DMS153 treated with DMSO at 0.1 percent for 48 hours (cell line): ENCODE data around the gene GNAS.
"Not testable (repeated sequence)": the region's sequence is repeated elsewhere in the genome, so short reads cannot be mapped to it uniquely, and the experiment has no call there.

ENCODE experiments used
- DNase-seq: peaks from one replicate; lab custom pipeline; 2025; ENCODE audit not compliant: unreplicated experiment; lab: John Stamatoyannopoulos, UW

Gene GNAS

GRCh38 chr20:58852543-58853271, at the start of gene GNAS:
Gene GNAS (plus strand): TSS chr20:58852716.
- no peak for DNase-seq

DNA sequence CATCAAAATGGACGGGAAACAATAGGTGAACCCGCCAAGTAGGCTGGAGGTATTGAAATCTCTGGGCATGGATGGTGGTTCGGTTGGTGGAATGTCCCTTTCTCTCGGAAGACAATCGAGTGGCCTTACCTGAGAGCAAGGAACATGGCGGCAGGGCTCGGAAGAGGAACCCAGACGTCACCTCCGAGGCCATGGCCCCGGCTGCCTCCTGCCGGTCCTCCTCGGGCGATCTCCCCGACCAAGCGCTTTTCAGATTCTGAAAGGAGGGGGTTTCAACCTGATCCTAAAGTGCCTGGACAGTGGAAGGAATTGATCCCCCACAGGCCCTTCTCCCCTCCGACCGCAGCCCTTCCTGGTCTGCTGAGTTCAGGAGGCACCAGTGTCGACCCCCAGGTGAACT, 49.0 kb upstream of the GNAS start:
- no peak for DNase-seq

DNA sequence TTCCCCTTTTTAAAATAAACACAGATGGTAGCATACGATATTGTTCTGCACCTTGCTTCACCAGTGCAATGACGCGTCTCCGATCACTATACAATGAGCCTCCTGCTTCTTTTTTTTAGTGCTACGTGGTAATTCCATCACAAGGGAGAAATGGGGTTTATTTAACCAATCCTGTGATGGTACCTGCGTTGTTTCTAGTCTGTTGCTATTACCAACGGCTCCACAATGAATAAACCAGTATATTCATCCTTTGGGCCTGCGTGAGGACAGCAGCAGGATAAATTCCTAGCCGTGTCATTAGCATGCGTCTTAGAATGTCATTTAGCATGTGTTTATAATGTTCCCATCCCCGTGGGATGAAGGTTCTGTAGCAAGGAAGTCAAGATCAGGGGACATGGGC, 44.7 kb upstream of the GNAS start:
- DNase-seq: no peak

GRCh38 chr20:58808271-58809046, 44.1 kb upstream of the GNAS start:
- no peak for DNase-seq

DNA sequence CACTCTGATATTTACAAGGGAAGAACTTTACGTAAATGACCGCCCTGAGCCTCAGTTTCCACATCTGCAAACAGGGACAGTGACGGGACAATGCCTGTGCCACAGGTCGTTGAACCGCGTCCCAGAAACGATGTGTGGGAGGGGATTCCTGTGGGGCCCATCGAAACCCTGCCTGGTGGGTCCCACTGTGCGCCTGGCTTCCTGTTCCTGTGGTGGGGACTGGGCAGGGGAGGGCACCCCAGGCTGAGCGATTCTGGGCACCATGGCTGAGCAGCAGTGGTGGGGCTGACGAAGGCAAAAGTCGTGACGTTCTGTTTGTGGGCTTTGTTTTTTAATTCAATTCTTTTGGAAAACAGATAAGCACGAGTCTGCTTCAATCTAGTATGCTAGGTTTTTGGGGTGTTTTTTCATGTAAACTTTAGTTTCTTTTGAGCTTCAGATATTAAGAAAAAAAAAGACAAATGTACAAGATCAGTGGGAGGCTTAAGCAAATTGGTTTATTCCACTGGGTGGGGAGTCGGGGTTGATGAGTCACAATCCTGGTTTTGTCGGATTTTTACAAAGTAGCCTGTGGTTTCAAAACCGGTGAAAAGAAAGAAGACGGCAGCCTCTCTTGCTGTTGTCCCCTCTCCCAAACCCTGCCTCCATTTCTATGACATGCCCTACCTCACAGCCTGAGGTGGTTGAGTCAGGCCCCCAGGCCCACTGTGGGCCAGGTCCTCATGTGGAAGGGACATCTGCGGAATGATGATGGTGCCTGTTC, 42.2 kb upstream of the GNAS start:
- DNase-seq: no peak

DNA sequence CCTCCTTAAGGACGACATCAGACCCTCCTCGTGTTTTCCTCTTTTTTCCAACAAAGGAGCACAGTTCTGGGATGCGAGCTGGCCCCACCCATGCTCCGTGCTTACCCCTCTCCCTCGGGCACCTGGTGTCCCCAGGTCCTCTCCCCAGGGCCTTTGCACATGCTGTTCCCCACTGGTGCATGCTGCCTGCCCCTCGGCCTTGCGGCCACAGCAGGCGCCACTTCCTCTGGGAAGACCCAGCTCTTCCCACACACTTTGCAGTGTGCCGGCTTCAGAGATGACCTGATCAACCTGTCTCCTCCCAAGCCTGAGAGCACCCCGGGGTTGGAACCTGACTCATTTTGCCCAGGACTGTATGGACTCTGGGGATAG, 41.7 kb upstream of the GNAS start:
- DNase-seq: no peak

GRCh38 chr20:58811334-58811733, 41.2 kb upstream of the GNAS start:
- DNase-seq: no peak

DNA sequence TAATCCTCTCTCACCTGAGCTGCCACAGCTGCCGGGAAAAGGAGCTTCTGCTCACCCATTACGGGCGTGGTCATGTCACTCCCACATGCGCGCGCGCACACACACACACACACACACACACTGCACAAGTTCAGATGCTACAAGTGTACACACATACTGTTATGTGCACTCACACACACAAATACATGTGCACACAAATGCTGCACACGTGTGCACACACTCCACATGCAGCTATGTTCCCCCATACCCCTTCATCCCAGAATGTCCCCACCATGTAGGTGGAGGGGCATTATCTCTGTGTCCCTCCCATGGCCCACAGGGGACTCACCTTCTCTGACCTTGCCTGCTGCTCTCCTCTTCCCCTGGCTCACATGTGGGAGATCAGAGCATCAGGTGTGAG, 39.1 kb upstream of the GNAS start:
- DNase-seq: no peak

GRCh38 chr20:58815448-58815847, 37.1 kb upstream of the GNAS start:
- no peak for DNase-seq

DNA sequence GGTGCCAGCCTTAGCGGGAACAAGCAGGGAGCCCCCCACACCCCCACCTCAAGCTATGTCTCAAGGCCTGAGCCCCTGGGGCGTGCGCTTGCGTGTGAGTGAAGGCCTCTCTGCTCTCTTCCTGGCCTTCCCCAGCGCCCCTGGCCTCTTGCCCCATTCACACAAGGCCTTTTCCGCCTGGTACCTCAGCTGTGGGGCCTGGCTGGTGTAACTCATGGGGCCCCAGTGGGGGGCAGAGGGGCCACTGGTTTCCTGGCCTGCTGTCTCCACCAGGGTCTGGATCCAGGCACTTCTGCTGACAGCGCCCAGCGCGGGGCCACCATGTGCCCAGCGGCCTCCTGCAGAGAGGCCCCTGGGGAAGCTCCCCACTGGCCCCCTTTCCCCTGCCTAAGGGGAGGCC, 36.5 kb upstream of the GNAS start:
- DNase-seq: no peak

DNA sequence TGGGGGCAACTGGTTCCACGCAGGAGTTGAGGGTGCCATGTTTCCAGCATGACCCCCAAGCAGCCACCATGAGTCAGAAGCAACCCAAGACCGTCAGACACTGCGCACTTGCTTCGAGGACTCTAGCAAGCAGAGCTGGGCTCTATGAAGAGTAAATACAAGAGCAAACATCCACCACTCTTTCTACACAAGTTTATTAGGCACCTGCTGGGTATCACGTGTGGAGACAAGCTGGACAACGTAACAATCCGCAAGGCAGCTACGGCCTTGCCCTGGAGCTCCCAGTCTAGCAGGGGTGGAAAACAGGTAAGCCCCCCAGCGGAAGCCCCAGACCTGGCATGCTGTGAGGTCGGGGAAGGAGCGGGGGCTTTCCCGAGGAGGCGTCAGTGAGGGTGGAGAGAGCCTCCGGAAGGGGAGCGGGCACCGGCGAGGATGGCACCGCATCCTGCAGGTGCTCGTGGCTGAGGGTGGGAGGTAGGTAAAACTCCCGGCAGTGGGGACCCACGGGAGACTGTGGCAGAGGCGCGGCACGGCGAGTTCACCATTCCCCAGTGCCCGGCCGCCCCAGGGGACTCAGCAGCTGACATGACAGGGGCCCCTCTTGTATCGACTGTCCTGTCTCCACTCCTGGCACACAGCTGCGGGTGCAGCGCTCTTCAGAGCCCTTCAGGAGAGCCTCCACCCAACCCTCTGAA, 35.4 kb upstream of the GNAS start:
- no peak for DNase-seq

DNA sequence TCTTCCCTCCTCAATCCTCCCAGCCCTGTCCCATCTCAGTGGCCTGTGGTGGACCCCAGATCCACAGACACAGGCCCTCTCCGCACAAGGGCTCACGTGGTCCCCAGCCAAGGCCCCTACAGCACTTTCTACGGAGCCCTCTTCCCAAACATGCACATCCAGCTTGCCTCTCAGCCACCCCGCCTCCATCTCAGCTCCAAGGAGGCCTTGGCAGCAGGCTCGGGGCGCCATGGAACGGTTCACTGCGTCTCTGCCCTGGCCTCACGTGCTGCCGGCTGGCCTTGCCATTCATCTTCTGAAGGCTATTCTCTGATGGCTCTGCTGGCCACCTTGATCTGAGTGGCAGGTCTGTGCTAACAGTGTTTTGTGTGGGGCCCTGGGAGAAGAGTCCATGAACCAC, 34.8 kb upstream of the GNAS start:
- DNase-seq: no peak

DNA sequence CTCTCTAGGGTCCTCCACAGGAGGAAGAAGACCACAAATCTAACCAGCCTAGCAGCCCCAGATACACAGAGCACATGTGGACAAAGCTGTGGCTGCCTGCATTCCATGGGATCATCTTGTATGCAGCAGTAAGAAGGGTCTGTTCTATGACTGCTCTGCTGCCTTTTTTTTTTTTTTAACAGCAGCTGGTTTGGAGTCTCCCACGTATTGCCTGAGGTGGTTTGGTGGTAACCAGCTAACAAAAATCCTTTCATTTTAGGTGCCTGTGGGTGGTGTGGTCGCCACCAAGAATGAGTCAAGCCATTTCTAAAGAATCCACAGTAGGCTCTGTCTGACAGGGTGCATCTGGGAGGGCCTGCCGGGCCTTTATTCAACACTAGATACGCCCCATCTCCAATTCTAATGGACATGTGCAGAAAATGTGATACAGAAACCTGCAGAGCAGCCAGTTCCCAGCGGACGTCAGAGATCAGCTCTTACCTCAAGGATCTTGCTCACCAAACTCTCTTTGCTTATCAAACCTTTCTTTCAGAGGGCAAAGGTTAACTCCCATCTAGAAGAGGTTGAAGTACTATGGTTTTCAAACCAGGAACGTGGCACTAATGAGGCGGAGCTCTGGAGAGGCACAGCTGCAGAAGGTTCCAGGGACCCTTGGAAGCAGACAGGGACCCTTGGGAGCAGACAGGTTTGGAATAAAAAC, 33.8 kb upstream of the GNAS start:
- DNase-seq: no peak

DNA sequence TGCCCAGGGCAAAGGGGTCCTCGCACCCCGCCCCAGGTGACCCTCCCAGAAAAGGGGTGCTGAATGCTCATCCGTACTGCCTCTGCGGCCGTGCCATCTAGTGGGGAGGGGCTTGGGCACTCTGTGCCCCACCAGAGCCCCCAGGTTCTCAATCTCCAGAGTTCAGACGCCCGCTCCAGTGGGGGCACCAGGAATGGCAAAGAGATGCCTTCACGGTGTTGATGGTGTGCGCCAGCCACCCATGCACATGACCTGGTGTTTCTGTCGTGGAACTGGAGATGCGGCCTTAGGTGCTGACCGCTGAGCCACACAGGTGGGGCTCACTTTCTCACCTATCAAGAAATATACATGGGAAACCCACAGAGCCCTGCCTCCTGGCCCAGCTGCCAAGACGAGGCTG, 32.6 kb upstream of the GNAS start:
- DNase-seq: no peak

- DNase-seq: not testable (repeated sequence)
Measured at GRCh38 chr20:58820515-58820914, 32.0 kb upstream of the GNAS start.

- no peak for DNase-seq
Measured at GRCh38 chr20:58822149-58822548, 30.4 kb upstream of the GNAS start.

- DNase-seq: no peak
Measured at GRCh38 chr20:58822748-58823730, 29.5 kb upstream of the GNAS start.

DNA sequence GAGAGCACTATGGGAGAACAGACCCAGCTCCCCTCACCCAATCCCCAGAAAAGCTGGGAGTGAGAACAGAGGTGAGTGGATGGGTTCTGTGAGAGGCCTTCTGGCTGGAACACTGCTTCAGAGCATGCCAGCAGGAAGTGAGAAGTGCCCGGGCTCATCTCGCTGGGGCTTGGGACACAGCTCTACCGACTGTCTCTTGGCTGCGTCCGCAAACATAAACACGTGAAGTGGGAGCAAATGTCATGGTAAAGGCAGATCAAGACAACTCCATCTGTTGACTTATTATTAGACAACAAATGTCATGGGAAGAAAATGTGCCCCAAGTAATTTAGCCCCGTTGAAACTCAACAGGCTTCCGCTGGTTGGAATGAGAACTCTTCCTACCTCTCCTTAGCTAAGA, 27.7 kb upstream of the GNAS start:
- no peak for DNase-seq

GRCh38 chr20:58825450-58825849, 27.1 kb upstream of the GNAS start:
- DNase-seq: no peak

DNA sequence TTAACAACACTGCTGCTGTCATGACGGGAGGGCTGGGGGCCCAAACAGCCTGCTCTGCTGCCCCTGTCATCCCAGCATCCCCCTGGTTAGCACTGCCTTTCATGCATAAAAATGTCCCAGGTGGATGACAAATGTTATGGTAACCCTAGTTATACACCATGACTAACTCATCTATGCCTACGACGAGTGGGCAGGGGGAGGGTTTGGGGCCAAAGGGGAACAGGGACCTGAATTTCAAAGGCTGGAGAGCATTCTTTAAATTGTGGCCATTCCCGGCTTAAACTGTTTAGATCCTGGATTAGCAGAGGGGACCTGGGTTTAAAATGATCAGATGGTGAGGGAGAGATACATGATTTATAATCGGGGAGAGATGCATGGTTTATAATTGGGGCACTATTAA, 26.2 kb upstream of the GNAS start:
- DNase-seq: no peak
